ENCODE data around the gene RHBDF2.

The RHBDF2 gene

GRCh38 chr17:76466775-76467130 is 34.5 kb downstream of the RHBDF2 start:
- no peak for DNase-seq (ENCODE audit: low read depth in 1 of 2, low spot score in 1 of 2)

GRCh38 chr17:76462556-76463290 is 38.5 kb downstream of the RHBDF2 start:
- no peak for DNase-seq (ENCODE audit: low read depth in 1 of 2, low spot score in 1 of 2)

GRCh38 chr17:76461765-76462555 is 39.3 kb downstream of the RHBDF2 start:
- no peak for DNase-seq (ENCODE audit: low read depth in 1 of 2, low spot score in 1 of 2)

- DNase-seq (ENCODE audit: low read depth in 1 of 2, low spot score in 1 of 2) = no peak
Observed at GRCh38 chr17:76459674-76460073, 41.5 kb downstream of the RHBDF2 start.

GRCh38 chr17:76458580-76459490 is 42.4 kb downstream of the RHBDF2 start:
- DNase-seq (ENCODE audit: low read depth in 1 of 2, low spot score in 1 of 2) = no peak

GRCh38 chr17:76453431-76453743 is 47.8 kb downstream of the RHBDF2 start:
- no peak for DNase-seq (ENCODE audit: low read depth in 1 of 2, low spot score in 1 of 2)

GRCh38 chr17:76452660-76453430 is 48.4 kb downstream of the RHBDF2 start, which contains the start of gene UBE2O:
UBE2O (minus strand) TSS chr17:76453152; CDS start chr17:76453141, 11 bp downstream.
- DNase-seq (ENCODE audit: low read depth in 1 of 2, low spot score in 1 of 2) = peak; percentile 83 to 92

- no peak for DNase-seq (ENCODE audit: low read depth in 1 of 2, low spot score in 1 of 2)
Observed at GRCh38 chr17:76452127-76452659, 49.0 kb downstream of the RHBDF2 start.

GRCh38 chr17:76451506-76451905 is 49.7 kb downstream of the RHBDF2 start:
- no peak for DNase-seq (ENCODE audit: low read depth in 1 of 2, low spot score in 1 of 2)

- no peak for DNase-seq (ENCODE audit: low read depth in 1 of 2, low spot score in 1 of 2)
Observed at GRCh38 chr17:76449126-76449525, 52.1 kb downstream of the RHBDF2 start.

- DNase-seq (ENCODE audit: low read depth in 1 of 2, low spot score in 1 of 2) = no peak
Observed at GRCh38 chr17:76447931-76448652, 53.1 kb downstream of the RHBDF2 start.

GRCh38 chr17:76446449-76447231 is 54.6 kb downstream of the RHBDF2 start:
- no peak for DNase-seq (ENCODE audit: low read depth in 1 of 2, low spot score in 1 of 2)

- DNase-seq (ENCODE audit: low read depth in 1 of 2, low spot score in 1 of 2) = no peak
Observed at GRCh38 chr17:76445697-76446448, 55.4 kb downstream of the RHBDF2 start.

GRCh38 chr17:76444518-76445311 is 56.5 kb downstream of the RHBDF2 start:
- DNase-seq (ENCODE audit: low read depth in 1 of 2, low spot score in 1 of 2) = no peak

GRCh38 chr17:76442341-76443338 is 58.6 kb downstream of the RHBDF2 start:
- no peak for DNase-seq (ENCODE audit: low read depth in 1 of 2, low spot score in 1 of 2)

- DNase-seq (ENCODE audit: low read depth in 1 of 2, low spot score in 1 of 2) = no peak
Observed at GRCh38 chr17:76441686-76442340, 59.4 kb downstream of the RHBDF2 start.

All from stimulated activated CD4-positive, alpha-beta T cell treated with anti-CD3 and anti-CD28 coated beads, Interleukin-15, amount 100 ng/mL, for 1 hour (primary cell).